HG03469 (cell line): ENCODE data around the gene STX17.
A peak's percentile ranks its signal among the peaks of the same experiment; 100 is the strongest.
"Not testable (repeated sequence)": the region's sequence is repeated elsewhere in the genome, so short reads cannot be mapped to it uniquely, and the experiment has no call there.

Experiments used
- ATAC-seq: cut with Tn5 transposase; IDR thresholded peaks from one replicate; pipeline ENCODE4 v1.9.1; 2021; ENCODE audit warnings: mild to moderate bottlenecking, moderate library complexity, moderate number of reproducible peaks; ENCODE audit not compliant: unreplicated experiment

The STX17 gene

DNA sequence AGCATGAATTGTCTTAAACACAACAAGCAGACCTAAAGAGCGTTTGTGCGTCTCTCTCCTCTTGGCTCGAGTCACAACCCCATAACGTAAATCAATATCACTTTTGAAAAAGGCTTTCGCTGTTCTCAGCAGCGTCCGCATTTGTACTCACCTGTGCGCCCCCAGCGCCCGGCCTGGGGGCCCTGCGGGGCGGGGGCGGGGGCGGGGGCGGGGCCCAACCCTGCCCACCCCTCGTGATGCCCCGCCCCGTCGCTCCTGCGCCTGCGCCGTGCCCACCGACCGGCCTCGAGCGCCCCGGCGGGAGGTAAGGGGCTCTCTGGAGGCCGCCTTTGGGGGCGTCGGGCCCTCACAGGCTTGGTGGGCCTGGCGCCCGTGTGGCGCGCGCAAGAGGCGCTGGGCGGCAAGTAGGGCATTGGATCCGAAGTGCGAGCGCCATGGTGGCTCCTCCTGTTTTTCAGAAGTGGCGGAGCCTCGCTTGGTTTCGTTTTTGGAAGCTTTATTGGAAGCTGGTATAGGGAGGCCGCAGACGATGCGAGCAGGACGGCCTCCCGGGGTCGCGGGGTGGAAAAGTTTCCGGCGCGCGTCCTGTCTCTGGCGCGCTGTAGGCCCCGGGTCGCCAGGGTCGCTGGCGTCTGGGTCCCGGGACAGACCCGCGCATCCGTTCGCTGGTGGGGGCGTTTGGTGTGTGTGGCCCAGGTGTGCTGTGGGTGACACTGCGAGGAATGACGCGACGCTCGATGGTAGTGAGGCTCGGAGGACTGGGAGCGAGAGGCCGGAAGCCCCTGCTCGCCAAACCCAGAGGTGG lies at the start of gene STX17:
Gene STX17 (plus strand): TSS at position 252 of the 805 bp plus-strand sequence. CDS start 8,586 bp downstream, outside the sequence.
- ATAC-seq, result peak; percentile 62

DNA sequence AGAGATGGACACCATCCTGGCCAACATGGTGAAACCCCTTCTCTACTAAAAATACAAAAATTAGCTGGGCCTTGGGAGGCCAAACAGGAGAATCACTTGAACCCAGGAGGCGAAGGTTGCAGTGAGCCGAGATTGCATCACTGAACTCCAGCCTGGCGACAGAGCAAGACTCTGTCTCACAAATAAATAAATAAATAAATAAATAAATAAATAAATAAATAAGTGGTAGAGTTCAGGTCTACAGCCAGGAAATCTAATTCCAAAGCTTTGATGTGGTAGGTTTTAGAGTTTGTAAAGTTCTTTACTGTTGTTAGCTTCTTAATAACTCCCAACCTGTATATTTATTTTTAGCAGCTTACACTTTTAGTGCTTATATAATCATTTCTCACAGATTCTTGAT lies 48.9 kb upstream of the STX17 start:
- not testable (repeated sequence) for ATAC-seq

DNA sequence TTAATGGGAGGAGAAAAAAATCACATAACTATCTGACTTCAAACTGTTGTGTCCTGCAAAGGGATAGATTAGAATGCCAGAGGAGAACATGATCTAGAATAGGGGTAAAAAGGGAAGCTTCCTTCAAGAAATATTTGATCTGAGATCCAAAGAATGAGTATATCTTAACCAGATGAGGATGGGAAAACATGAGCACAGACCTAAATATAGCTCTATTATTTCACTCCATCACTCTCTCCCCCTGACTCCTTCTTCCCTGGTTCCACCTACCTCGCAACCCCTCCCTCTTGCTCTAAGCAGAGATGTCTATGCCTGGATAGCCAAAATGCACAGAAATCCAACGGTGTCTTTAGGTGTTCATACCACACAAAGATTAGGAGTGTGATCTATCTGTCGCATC lies 48.4 kb upstream of the STX17 start:
- no peak for ATAC-seq

DNA sequence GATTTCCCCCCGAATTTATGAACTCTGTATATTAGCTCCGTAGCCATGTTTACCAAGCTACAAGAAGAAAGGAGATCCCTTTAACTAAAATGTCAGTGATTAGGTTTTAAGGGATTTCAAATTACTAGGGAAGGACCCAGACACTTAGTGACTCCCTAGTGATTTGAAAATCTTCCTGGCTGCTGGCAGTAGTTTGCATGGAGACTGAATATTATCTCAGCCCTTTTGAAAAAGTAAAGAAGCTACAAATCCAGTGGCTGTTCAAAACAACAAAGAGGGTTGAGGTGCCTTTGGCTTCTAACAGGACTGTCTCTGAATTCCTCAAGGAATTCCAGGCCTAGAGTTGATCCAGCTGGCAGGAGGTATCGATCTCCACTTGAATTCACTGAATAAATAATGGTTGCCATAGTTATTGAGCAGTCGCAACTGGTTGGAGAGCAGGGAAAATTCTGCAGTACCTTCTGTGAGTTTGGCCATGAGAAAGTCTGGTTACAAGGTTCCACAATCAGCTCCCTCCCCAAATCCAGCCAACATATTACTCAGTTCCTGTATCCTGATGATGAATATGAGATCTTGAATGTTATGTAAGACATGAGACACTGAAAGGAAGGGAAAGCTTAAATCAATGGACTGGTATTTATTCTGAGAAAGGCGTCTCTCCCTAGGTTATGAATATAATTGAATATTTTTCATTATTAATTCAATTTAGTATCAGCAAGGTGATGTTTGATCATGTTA lies 47.0 kb upstream of the STX17 start:
- ATAC-seq, result no peak

DNA sequence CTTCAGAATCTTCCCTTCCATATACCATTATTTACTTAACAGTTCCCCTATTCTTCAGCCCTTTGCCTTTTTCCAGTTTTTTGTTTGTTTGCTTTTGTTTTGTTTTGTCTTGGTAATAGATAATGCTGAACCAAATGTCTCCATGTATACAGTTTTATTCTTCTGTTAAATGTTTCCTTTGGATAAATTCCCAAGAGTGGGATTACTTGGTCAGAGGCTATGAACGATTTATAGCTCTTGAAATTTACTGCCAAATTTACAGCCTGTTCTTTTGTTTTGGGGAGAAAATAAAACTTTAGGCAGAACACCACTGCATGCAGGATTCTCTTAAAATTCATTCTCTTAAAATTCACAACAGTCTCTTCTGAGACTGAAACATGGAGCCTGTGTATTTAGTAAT lies 46.2 kb upstream of the STX17 start:
- no peak for ATAC-seq

DNA sequence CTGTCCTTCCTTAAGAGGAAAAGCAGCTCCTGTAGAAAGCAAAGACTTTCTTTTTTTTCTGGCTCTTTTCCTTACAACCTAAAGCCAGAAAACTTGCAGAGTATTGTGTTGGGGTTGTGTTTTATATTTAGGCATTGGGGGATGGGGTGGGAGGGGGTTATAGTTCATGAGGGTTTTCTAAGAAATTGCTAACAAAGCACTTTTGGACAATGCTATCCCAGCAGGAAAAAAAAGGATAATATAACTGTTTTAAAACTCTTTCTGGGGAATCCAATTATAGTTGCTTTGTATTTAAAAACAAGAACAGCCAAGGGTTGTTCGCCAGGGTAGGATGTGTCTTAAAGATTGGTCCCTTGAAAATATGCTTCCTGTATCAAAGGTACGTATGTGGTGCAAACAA lies 42.5 kb upstream of the STX17 start:
- no peak for ATAC-seq

DNA sequence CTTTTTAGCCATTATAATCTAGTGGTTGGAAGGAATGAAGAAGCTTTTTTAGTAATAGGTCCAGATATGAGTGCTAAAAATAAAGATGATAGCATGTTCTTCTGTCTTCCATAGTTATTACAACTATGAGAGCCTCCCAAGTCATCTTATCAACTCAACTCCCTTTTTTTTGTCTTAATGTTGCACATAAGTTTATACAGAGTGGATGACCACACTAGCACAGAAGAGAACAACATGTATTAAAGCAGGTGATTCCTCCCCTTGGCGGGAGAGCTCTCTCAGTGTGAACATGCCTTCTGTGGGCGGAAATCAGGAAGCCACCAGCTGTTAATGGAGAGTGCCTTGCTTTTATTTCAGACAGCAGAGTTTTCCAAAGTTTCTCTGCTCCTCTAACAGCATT lies 40.1 kb upstream of the STX17 start:
- ATAC-seq, result no peak

DNA sequence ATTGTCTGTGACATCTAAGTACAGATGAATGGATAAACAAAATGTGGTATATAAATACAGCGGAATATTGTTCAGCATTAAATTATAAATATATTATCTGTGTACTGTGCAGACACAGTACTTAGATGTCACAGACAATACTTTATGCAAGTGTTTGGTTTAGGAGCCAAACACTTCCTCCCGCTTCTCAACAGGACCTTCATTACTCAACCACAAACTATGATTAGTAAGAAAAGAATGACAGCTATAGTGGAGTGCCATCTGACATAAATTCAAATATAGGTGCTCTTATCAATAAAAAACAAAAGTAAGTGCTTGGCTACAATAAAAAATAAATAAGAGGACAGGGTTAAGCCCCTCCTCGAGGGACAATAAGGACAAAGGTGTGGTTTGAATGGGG lies 38.9 kb upstream of the STX17 start:
- ATAC-seq, result peak; percentile 18

DNA sequence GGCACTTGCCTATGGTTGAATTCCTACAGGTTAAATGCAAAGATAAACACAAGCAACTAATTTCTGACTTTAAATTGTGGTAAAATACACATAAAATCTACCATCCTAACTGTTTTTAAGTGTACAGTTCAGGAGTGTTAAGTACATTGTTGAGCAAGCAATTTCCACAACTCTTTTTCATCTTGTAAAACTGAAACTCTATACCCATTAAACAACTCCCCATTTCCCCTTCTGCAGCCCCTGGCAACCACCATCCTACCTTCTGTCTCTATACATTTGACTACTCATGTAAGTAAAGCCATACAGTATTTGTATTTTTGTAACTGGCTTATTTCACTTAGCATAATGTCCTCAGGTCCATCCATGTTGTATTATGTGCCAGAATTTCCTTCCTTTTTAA lies 38.5 kb upstream of the STX17 start:
- peak; percentile 43 for ATAC-seq

DNA sequence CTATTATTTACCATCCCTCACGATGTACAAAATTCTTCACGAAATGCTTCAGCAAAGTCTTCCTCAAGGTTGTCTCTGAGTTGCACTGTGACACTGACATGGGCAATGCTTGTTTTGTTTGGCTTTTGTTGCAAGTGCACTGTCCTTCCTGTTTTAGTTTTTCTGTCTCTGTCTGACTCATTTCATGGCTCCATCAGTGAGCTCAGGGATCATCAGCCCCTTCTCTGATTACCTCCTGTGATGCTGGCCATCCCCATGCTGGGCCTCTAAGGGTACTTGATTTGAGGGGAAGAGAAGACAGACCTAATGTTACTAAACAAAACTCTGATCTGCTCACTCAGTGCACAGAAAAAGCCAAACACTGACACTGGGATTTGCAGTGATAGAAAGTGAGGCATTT lies 37.6 kb upstream of the STX17 start:
- peak; percentile 60 for ATAC-seq

DNA sequence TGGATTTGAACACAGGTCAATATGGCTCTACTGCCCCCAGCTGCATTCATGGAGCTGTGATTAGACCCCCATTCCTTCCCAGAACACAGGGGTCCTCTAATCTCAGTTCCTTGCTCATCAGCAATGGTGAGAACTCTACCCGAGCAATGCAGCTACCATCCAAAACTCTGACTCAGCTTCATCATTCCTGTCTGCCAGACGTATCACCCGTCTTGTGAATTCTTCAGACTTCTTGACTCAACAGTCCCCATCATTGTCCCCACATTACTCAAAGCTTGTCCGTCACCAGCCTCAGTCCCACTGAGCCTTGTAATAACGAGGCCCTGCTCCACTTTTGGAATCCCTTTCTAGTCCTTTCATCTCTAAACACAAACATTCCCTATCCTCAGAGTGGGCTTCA lies 36.3 kb upstream of the STX17 start:
- ATAC-seq, result no peak

DNA sequence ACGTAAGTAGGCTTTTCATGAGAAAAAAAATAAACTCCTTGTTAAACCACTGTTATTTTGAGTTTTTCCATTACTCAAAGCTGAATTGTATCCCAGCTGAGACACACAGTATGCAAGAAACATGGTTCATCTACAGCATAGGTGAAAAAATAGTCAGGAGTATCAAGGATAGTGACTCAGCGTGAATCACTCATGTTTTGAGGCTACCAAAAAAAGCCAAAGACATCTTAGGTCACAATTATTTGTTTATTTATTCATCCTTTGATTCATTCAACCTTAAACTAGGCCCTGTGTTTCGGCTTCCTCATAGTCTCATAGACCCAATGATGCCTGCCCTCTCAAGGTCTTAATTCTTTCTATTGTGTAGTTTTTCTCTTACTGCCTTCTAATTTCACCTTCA lies 32.9 kb upstream of the STX17 start:
- ATAC-seq, result no peak

DNA sequence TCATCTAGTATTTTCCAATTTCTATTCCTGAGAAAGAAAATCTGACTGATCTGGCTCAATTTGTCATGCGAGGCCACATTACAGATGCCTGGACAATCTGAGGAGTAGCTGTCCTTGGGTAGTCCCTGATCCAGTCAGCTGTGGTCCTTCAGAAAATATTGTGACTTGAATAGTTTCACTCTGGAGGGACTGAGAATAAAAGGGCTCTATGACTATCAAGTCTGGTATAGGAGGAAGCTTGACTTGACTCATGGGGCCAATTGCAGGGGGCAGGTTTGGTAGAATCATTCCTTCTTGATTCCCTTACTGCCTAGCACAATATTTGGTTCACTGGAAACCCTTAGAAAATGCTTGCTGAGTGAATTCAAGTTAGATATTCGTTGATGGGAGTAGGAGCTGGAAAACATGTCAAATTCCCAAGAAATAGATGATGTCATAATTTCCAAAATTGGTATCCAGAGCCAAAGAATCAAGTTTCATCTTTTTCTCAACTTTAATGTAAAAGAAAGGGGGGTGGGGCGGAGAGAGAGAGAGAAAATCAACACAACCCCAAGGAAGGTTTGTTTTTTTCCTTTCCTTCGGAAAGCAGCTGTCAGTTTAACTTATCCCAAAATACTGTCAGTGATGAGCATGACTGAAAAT lies 32.4 kb upstream of the STX17 start:
- ATAC-seq, result no peak

DNA sequence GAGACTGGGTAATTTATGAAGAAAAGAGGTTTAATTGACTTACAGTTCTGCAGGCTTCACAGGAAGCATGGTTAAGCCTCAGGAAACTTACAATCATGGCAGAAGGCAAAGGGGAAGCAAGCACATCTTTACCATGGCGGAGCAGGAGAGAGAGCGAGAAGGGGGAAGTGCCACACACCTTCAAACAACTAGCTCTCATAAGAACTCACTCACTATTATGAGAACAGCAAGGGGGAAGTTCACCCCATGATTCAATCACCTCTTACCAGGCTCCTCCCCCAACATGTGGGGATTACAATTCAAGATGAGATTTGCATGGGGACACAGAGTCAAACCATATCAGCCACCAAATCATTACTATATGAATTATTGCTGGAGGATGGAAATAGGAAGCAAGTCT lies 30.3 kb upstream of the STX17 start:
- ATAC-seq, result no peak

DNA sequence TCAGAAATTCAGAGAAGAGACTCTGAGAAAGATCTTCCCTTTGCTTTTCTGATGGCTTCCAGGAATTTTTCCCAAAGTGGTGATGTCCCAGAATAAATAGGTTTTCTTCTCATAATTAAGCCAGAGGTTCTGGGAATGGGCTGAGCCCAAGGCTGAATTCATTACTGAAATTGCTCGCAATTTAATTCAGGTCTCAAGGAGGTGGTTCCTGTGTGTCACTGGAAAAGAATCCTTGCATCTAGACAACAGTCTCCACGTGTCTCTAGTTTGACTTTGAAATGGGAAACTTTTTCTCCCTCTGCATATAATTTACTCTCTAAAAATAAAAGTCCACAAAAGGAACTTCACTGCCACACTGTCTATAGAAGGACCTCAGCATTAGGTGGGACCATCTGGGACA lies 27.8 kb upstream of the STX17 start:
- no peak for ATAC-seq

DNA sequence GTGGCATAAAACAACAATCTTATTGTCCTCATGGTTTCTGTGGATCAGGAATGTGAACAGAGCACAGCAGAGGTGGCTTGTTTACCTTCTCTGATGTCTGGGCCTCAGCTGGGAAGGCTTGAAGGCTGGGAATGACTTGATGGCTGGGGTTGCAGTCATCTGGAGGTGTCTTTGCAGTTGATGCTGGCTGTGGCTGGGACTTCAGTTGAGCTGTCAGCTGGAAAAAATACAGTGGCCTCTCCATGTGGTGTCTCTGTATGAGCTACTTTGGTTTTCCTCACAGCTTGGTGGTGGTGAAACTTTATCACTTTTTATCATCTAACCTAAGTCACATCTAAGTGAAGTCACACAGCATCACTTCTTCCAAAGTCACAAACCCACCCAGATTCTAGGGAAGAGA lies 24.7 kb upstream of the STX17 start:
- no peak for ATAC-seq

DNA sequence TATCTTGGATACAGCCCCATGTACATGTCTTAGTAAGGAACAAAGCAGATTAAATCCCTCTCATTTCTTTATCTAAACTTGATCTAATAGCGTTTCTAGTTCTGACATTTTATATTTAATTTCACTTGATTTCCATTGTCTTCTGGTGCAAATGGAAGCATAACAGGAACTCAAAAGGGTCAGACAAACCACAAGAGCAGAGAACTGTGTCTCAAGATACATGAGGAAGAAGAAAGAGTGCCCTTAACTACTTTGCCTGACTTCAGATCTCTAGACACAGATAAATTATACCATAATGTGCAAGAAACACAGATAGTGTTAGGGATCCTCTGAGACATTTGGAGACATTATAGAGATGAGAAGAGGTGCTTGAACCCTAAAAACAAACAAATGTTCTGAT lies 20.7 kb upstream of the STX17 start:
- no peak for ATAC-seq

DNA sequence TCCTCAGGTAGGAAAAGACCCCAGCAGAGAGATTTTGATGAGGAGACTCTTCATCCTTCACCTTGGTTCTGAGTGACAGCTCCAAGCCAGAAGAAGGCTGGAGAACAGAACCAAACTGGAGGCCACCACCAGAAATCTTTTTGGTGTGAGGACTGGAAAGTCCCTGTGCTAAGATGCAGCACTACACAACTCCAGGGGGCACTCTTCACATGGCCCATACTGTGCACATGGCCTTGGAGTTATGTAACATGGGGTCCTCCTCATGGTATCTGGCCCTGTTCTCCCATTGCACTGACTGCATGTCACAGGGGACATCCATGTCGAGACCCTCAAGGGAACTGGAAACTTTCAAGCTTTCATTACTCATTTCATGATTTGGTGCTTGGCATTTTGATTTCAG lies 17.3 kb upstream of the STX17 start:
- no peak for ATAC-seq

DNA sequence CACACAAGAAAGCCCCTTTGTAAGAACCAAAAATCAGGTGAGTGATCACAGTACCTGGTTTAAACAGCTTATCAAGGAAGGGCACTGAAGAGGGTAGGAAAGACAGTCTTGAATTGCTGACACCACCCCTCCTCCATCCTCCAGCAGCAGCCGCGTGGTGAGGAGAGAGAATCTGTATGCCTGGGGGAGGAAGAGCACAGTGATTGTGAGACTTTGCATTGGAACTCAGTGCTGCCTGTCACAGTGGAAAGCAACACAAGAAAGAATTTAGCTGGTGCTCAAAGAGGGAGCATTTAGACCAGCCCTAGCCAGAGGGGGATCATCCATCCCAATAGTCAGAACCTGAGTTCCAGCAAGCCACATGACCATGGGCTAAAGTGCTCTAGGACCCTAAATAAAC lies 11.6 kb upstream of the STX17 start:
- ATAC-seq, result no peak

DNA sequence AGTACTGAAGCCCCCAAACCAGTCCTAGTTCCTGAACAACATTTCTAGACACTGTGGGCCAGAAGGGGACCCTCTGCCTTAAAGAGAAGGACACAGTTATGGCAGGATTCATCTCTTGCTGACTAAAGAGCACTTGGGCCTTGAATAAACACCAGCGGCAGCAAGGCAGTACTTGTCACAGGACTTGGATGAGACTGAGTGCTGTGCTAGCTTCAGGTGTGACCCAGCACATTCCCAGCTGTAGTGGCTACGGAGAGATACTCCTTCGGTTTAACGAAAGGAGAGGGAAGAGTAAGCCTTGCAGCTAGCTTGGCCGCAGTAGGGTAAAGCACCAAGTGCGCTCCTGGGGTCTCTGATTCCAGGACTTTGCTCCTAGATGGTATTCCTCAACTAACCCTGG lies 10.9 kb upstream of the STX17 start:
- no peak for ATAC-seq

DNA sequence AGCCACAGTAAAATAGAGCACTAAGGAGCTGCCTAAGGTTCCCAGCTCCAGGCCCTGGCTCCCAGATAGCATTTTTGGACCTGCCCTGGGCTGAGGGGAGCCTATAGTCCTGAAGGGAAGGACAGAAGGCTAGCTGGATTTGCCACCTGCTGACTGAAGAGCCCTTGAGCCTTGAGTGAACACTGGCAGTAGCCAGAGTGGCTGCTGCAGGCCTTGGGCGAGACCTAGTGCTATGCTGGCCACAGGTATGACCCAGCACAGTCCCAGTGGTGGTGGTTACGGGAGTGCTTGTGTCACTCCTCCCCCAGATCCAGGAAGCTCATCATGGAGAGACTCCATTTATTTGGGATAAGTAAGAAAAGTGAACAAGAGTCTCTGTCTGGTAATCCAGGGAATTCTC lies 10.3 kb upstream of the STX17 start:
- ATAC-seq, result no peak

DNA sequence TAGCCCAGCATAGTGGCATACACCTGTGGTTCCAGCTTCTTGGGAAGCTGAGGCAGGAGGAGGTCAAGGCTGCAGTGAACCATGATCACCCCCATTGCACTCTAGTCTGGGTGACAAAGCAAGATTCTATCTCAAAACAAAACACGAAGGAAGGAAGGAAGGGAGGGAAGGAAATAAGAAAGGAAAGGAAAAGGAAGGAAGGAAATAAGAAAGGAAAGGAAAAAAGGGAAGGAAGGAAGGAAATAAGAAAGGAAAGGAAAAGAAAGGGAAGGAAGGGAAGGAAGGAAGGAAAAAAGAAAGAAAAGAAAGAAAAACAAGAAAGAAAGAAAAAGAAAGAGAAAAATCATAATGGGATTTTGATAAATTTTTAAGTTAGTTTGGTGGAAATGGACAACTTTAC lies 3.1 kb upstream of the STX17 start:
- ATAC-seq, result no peak
